Measurements from ENCODE around the gene CALCOCO2. TPM values are rescaled to one million over a fixed set of nuclear protein-coding genes. Genes with fewer than 3 reads are reported as not detected.
A peak's percentile ranks its signal among the peaks of the same experiment; 100 is the strongest.

CALCOCO2 gene
- total and polyA plus RNA-seq, 2 of the 13 experiments (the other 11 are each of a cell fraction or from before 2014, with no cell fraction given): 72.9 to 111 TPM

DNA sequence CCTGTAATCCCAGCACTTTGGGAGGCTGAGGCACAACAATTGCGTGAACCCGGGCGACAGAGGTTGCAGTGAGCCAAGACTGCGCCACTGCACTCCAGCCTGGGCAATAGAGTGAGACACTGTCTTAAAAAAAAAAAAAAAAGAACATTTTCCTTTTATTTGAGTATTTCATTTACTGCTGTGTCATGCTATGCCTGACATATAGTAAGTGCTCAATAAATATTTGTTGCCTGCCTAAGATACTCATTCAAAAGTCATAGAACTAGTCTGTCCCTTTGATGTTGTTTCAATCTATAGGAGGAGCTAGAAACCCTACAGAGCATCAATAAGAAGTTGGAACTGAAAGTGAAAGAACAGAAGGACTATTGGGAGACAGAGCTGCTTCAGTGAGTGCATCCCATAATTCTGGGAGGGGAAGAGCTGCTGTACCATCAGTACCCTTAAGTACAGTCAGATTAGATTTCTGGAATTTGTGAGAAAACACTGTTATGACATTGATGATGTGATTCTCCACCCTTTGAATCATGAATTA lies 20.0 kb downstream of the CALCOCO2 start:
- no peak overlapping the region for H3K27ac ChIP-seq (ENCODE audit: extremely low read length, insufficient read depth, low read length)
- CTCF ChIA-PET (ENCODE audit: low intra/inter-chr PET ratio, low total read pairs): no interaction called here
- FAIRE-seq (no peak), ATAC-seq (no peak), DNase-seq (ENCODE audit: low spot score) (no peak)
- H4K20me1 ChIP-seq (ENCODE audit: insufficient read depth, low read length): no peaks in the 10 kb centered on the region
- peaks cover 34 to 73% of the 10 kb centered on the region in 2 experiments for H3K36me3 ChIP-seq (replicated peaks in 1 of 2; ENCODE audit: control insufficient read depth in 1 of 2, insufficient read depth in 2 of 2, low read length in 2 of 2)
- intact Hi-C loops (cut with micrococcal nuclease; ENCODE audit: unreplicated experiment): no loop called here
- no peak overlapping the region for H3K4me3 ChIP-seq (replicated peaks in 1 of 3; ENCODE audit: insufficient read depth in 1 of 3, low read depth in 2 of 3, low read length in 3 of 3)
- H3K27me3 ChIP-seq (ENCODE audit: control insufficient read depth in 1 of 2, insufficient read depth in 2 of 2, low read length in 2 of 2): no peaks in the 10 kb centered on the region
- WGBS (ENCODE audit: low lambda C conversion rate): 98% methylated on average over 4 of the region's 4 CpGs
- H3K79me2 ChIP-seq (ENCODE audit: insufficient read depth, low read length): no peaks in the 10 kb centered on the region
- TF ChIP-seq NFATC3 (CRISPR knock-in tag; IDR thresholded peaks at IDR 0.05) (no peak), NFE2L2 (IDR thresholded peaks at IDR 0.05; ENCODE audit: low read length) (peak; percentile 44; the same call in 1 of the 2 replicates), CEBPG (CRISPR knock-in tag; IDR thresholded peaks at IDR 0.05) (no peak)
- H3K4me1 ChIP-seq (ENCODE audit: insufficient read depth, low read length): peaks cover 6% of the 10 kb centered on the region; the same call in 1 of the 2 replicates
- no TSS peak for BruUV-seq (replicated peaks)
- POLR2A ChIA-PET: no interaction called here
- no peak overlapping the region for H3K9ac ChIP-seq (ENCODE audit: insufficient read depth, low read depth, low read length)
- no peak overlapping the region for H3K4me2 ChIP-seq (ENCODE audit: low read depth, low read length)
- in situ Hi-C loops (cut with HindIII; ENCODE audit: extremely low pct_ligation_motif_present, low pct_unique_long_range_greater_than_20kb): no loop called here
- H2AFZ ChIP-seq (ENCODE audit: low read length): no peak overlapping the region
- no peaks in the 10 kb centered on the region for H3K9me3 ChIP-seq (ENCODE audit: low read length)

DNA sequence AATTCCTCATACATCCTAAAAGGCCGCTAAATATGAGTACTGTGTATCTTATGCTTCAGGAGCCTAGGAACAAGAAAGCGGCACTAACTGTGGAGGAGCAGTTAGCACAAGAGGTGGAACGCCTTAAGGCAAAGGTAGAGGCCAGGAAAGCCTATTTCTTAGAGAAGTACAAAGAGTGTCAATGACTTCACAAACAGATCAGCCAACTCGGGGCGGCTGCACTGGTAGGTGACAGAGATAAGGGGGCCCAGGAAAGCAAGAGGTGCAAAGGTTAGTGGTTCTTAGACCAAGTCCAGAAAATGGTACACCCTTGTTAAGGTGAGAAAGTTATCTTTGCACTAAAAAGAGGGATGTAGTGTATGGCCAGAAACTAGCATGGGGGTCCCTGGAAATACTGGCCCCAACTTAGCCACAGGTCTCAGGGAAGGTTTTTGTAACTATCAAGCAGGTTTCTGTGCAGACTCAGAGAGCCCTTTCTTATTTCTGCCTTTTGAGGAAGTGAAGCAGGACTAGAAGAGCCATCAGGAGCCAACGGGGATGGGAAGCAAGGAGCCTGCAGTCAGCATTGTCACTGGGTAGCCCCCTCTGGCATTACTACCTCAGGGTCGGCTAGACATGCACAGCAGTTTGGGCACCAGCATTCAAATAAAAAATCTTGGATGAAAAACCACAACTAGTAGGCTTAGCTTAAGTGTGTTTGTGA lies 24.1 kb downstream of the CALCOCO2 start:
- CTCF ChIA-PET (ENCODE audit: low intra/inter-chr PET ratio, low total read pairs): no interaction called here
- Histone ChIP-seq H3K9ac (ENCODE audit: insufficient read depth, low read depth, low read length) (no peak overlapping the region), H3K9me3 (ENCODE audit: low read length) (no peaks in the 10 kb centered on the region), H4K20me1 (ENCODE audit: insufficient read depth, low read length) (no peaks in the 10 kb centered on the region), H2AFZ (ENCODE audit: low read length) (no peak overlapping the region), H3K4me1 (ENCODE audit: insufficient read depth, low read length) (peaks cover 6% of the 10 kb centered on the region; the same call in 1 of the 2 replicates), H3K27me3 (ENCODE audit: control insufficient read depth in 1 of 2, insufficient read depth in 2 of 2, low read length in 2 of 2) (no peaks in the 10 kb centered on the region), H3K36me3 (replicated peaks in 1 of 2; ENCODE audit: control insufficient read depth in 1 of 2, insufficient read depth in 2 of 2, low read length in 2 of 2) (peaks cover 30 to 57% of the 10 kb centered on the region in 2 experiments), H3K79me2 (ENCODE audit: insufficient read depth, low read length) (no peaks in the 10 kb centered on the region), H3K4me3 (replicated peaks in 1 of 3; ENCODE audit: insufficient read depth in 1 of 3, low read depth in 2 of 3, low read length in 3 of 3) (no peak overlapping the region), H3K27ac (ENCODE audit: extremely low read length, insufficient read depth, low read length) (no peak overlapping the region), H3K4me2 (ENCODE audit: low read depth, low read length) (no peak overlapping the region)
- POLR2A ChIA-PET: no interaction called here
- no peak for FAIRE-seq
- no peak for ATAC-seq
- in situ Hi-C loops (cut with HindIII; ENCODE audit: extremely low pct_ligation_motif_present, low pct_unique_long_range_greater_than_20kb) (no loop called here), intact Hi-C loops (cut with micrococcal nuclease; ENCODE audit: unreplicated experiment) (no loop called here)
- no peak for DNase-seq (ENCODE audit: low spot score)
- BruUV-seq (replicated peaks): no TSS peak
- TF ChIP-seq ZNF557 (CRISPR knock-in tag; IDR thresholded peaks at IDR 0.05): no peak
- no peak for TF ChIP-seq SAFB2 (CRISPR knock-in tag; IDR thresholded peaks at IDR 0.05; ENCODE audit: borderline replicate concordance, low read depth)
- no peak for TF ChIP-seq HBP1 (CRISPR knock-in tag; IDR thresholded peaks at IDR 0.05; ENCODE audit: low read depth)
- no peak for TF ChIP-seq SOX13 (IDR thresholded peaks at IDR 0.05)
- no peak for TF ChIP-seq SOX13 (CRISPR knock-in tag; conservative IDR thresholded peaks at IDR 0.05 in 1 of 2, IDR thresholded peaks at IDR 0.05 in 1 of 2)
- no peak for TF ChIP-seq SP4 (CRISPR knock-in tag; IDR thresholded peaks at IDR 0.05)
- TF ChIP-seq ELF1 (CRISPR knock-in tag; IDR thresholded peaks at IDR 0.05): no peak
- TF ChIP-seq POLR2G (IDR thresholded peaks at IDR 0.05; ENCODE audit: low read depth, low read length): no peak
- TF ChIP-seq ZNF333 (CRISPR knock-in tag; IDR thresholded peaks at IDR 0.05; ENCODE audit: borderline replicate concordance): no peak
- no peak for TF ChIP-seq RBM39 (IDR thresholded peaks at IDR 0.05; ENCODE audit: low read depth, low read length, poor library complexity, severe bottlenecking)
- no peak for TF ChIP-seq ZKSCAN1 (IDR thresholded peaks at IDR 0.05; ENCODE audit: low read length)
- WGBS (ENCODE audit: low lambda C conversion rate): 88% methylated on average over 7 of the region's 7 CpGs
